ENCODE measurements around the gene NBPF12. TPM values are rescaled to one million over a fixed set of nuclear protein-coding genes. Genes with fewer than 3 reads are reported as not detected.
A peak's percentile ranks its signal among the peaks of the same experiment; 100 is the strongest.
"Not testable (repeated sequence)": the region's sequence is repeated elsewhere in the genome, so short reads cannot be mapped to it uniquely, and the experiment has no call there.

The NBPF12 gene
- total and polyA plus RNA-seq, 5 donors, result 3.2 to 4.8 (median 4.4) TPM

GRCh38 chr1:146934390-146935223 is 3.5 kb upstream of the NBPF12 start:
- ATAC-seq; H3K4me1 ChIP-seq (ENCODE audit: control insufficient read depth, insufficient read depth, low read length); DNase-seq; H3K4me3 ChIP-seq (ENCODE audit: low read length); H3K9me3 ChIP-seq (ENCODE audit: control insufficient read depth, low read length); H3K27ac ChIP-seq (ENCODE audit: low read length); H3K27me3 ChIP-seq (ENCODE audit: control insufficient read depth, insufficient read depth); intact Hi-C loops (cut with DNase I): not testable (repeated sequence)
- 44% methylated on average over 7 of the region's 8 CpGs for WGBS

- H3K27me3 ChIP-seq (ENCODE audit: control insufficient read depth, insufficient read depth); ATAC-seq; intact Hi-C loops (cut with DNase I); H3K9me3 ChIP-seq (ENCODE audit: control insufficient read depth, low read length); H3K4me1 ChIP-seq (ENCODE audit: control insufficient read depth, insufficient read depth, low read length); H3K4me3 ChIP-seq (ENCODE audit: low read length); DNase-seq; H3K27ac ChIP-seq (ENCODE audit: low read length): not testable (repeated sequence)
- WGBS, result 79% methylated on average over 2 of the region's 3 CpGs
Measured at GRCh38 chr1:146937462-146937861, 662 bp upstream of the NBPF12 start.

GRCh38 chr1:146938927-146939786 is 1.0 kb downstream of the NBPF12 start:
- H3K4me1 ChIP-seq (ENCODE audit: control insufficient read depth, insufficient read depth, low read length); H3K27me3 ChIP-seq (ENCODE audit: control insufficient read depth, insufficient read depth); H3K9me3 ChIP-seq (ENCODE audit: control insufficient read depth, low read length); intact Hi-C loops (cut with DNase I): not testable (repeated sequence)
- Histone ChIP-seq H3K4me3 (ENCODE audit: low read length) (peak overlapping the region; percentile 78), H3K27ac (ENCODE audit: low read length) (peak overlapping the region; percentile 4)
- ATAC-seq (peak; percentile 67 to 74), DNase-seq (peak; percentile 24 to 67 (median 66))
- 3% methylated on average over 55 of the region's 55 CpGs for WGBS

- intact Hi-C loops (cut with DNase I); H3K9me3 ChIP-seq (ENCODE audit: control insufficient read depth, low read length); DNase-seq; H3K27ac ChIP-seq (ENCODE audit: low read length); H3K27me3 ChIP-seq (ENCODE audit: control insufficient read depth, insufficient read depth); H3K4me1 ChIP-seq (ENCODE audit: control insufficient read depth, insufficient read depth, low read length); H3K4me3 ChIP-seq (ENCODE audit: low read length); ATAC-seq: not testable (repeated sequence)
- 40% methylated on average over 3 of the region's 7 CpGs for WGBS
Measured at GRCh38 chr1:146940293-146940692, 2.2 kb downstream of the NBPF12 start.

- H3K9me3 ChIP-seq (ENCODE audit: control insufficient read depth, low read length); H3K4me3 ChIP-seq (ENCODE audit: low read length); intact Hi-C loops (cut with DNase I); H3K27me3 ChIP-seq (ENCODE audit: control insufficient read depth, insufficient read depth); H3K27ac ChIP-seq (ENCODE audit: low read length); DNase-seq; H3K4me1 ChIP-seq (ENCODE audit: control insufficient read depth, insufficient read depth, low read length); ATAC-seq: not testable (repeated sequence)
- WGBS, result 88% methylated on average over 6 of the region's 6 CpGs
Measured at GRCh38 chr1:146943342-146943886, 5.3 kb downstream of the NBPF12 start.

GRCh38 chr1:146948127-146948526 is 10.0 kb downstream of the NBPF12 start:
- H3K9me3 ChIP-seq (ENCODE audit: control insufficient read depth, low read length); H3K27me3 ChIP-seq (ENCODE audit: control insufficient read depth, insufficient read depth); H3K27ac ChIP-seq (ENCODE audit: low read length); intact Hi-C loops (cut with DNase I); DNase-seq; H3K4me1 ChIP-seq (ENCODE audit: control insufficient read depth, insufficient read depth, low read length); ATAC-seq; H3K4me3 ChIP-seq (ENCODE audit: low read length): not testable (repeated sequence)
- WGBS, result 86% methylated on average over 3 of the region's 4 CpGs

GRCh38 chr1:146964340-146964739 is 26.2 kb downstream of the NBPF12 start:
- H3K4me3 ChIP-seq (ENCODE audit: low read length); H3K27me3 ChIP-seq (ENCODE audit: control insufficient read depth, insufficient read depth); H3K9me3 ChIP-seq (ENCODE audit: control insufficient read depth, low read length); ATAC-seq; H3K27ac ChIP-seq (ENCODE audit: low read length); H3K4me1 ChIP-seq (ENCODE audit: control insufficient read depth, insufficient read depth, low read length); DNase-seq; intact Hi-C loops (cut with DNase I): not testable (repeated sequence)
- WGBS, result 79% methylated on average over 2 of the region's 2 CpGs

- intact Hi-C loops (cut with DNase I); H3K4me3 ChIP-seq (ENCODE audit: low read length); H3K4me1 ChIP-seq (ENCODE audit: control insufficient read depth, insufficient read depth, low read length); ATAC-seq; H3K9me3 ChIP-seq (ENCODE audit: control insufficient read depth, low read length); H3K27ac ChIP-seq (ENCODE audit: low read length); H3K27me3 ChIP-seq (ENCODE audit: control insufficient read depth, insufficient read depth): not testable (repeated sequence)
- DNase-seq, result peak in 2 of 3 donors; percentile 10 to 29
- 38% methylated on average over 5 of the region's 8 CpGs for WGBS
Measured at GRCh38 chr1:146966351-146966750, 28.2 kb downstream of the NBPF12 start.

GRCh38 chr1:146970656-146971055 is 32.5 kb downstream of the NBPF12 start:
- H3K4me3 ChIP-seq (ENCODE audit: low read length); H3K9me3 ChIP-seq (ENCODE audit: control insufficient read depth, low read length); intact Hi-C loops (cut with DNase I); H3K4me1 ChIP-seq (ENCODE audit: control insufficient read depth, insufficient read depth, low read length); H3K27me3 ChIP-seq (ENCODE audit: control insufficient read depth, insufficient read depth); DNase-seq; ATAC-seq; H3K27ac ChIP-seq (ENCODE audit: low read length): not testable (repeated sequence)
- 61% methylated on average over 2 of the region's 2 CpGs for WGBS

- 52% methylated on average over 3 of the region's 5 CpGs for WGBS
- intact Hi-C loops (cut with DNase I); ATAC-seq: not testable (repeated sequence)
Measured at GRCh38 chr1:146972681-146973080, 34.6 kb downstream of the NBPF12 start.

GRCh38 chr1:146985855-146986254 is 47.7 kb downstream of the NBPF12 start:
- H3K4me1 ChIP-seq (ENCODE audit: control insufficient read depth, insufficient read depth, low read length); H3K27ac ChIP-seq (ENCODE audit: low read length); H3K4me3 ChIP-seq (ENCODE audit: low read length); H3K27me3 ChIP-seq (ENCODE audit: control insufficient read depth, insufficient read depth); H3K9me3 ChIP-seq (ENCODE audit: control insufficient read depth, low read length); ATAC-seq; intact Hi-C loops (cut with DNase I); DNase-seq: not testable (repeated sequence)
- 77% methylated on average over 4 of the region's 4 CpGs for WGBS

More at GRCh38 chr1:146972681-146973080, 34.6 kb downstream of the NBPF12 start:
- H3K4me1 ChIP-seq (ENCODE audit: control insufficient read depth, insufficient read depth, low read length); H3K27ac ChIP-seq (ENCODE audit: low read length); DNase-seq; H3K27me3 ChIP-seq (ENCODE audit: control insufficient read depth, insufficient read depth); H3K4me3 ChIP-seq (ENCODE audit: low read length); H3K9me3 ChIP-seq (ENCODE audit: control insufficient read depth, low read length): not testable (repeated sequence)
